TTC549 (cell line): ENCODE data around the gene PRKAG2.

Source experiments
- FAIRE-seq: peaks from 2 replicates; lab custom pipeline; 2012; peaks lifted over from hg19 to GRCh38; lab: Jason Lieb, UNC

The PRKAG2 gene

GRCh38 chr7:151816562-151817314, 60.2 kb downstream of the PRKAG2 start:
- no peak for FAIRE-seq

- no peak for FAIRE-seq
These were observed 61.5 kb downstream of the PRKAG2 start for GRCh38 chr7:151815419-151815818.

- FAIRE-seq, result no peak
These were observed 62.4 kb downstream of the PRKAG2 start for GRCh38 chr7:151814400-151815009.

GRCh38 chr7:151813997-151814396, 62.9 kb downstream of the PRKAG2 start:
- FAIRE-seq, result no peak

GRCh38 chr7:151813445-151813844, 63.5 kb downstream of the PRKAG2 start:
- no peak for FAIRE-seq

GRCh38 chr7:151812967-151813366, 63.9 kb downstream of the PRKAG2 start:
- FAIRE-seq, result no peak

- FAIRE-seq, result no peak
These were observed 66.3 kb downstream of the PRKAG2 start for GRCh38 chr7:151810441-151811232.

GRCh38 chr7:151809864-151810170, 67.1 kb downstream of the PRKAG2 start:
- FAIRE-seq, result no peak

- FAIRE-seq, result no peak
These were observed 67.6 kb downstream of the PRKAG2 start for GRCh38 chr7:151809146-151809863.

GRCh38 chr7:151808400-151809145, 68.3 kb downstream of the PRKAG2 start:
- no peak for FAIRE-seq

GRCh38 chr7:151807846-151808245, 69.1 kb downstream of the PRKAG2 start:
- FAIRE-seq, result no peak

- no peak for FAIRE-seq
These were observed 69.8 kb downstream of the PRKAG2 start for GRCh38 chr7:151806952-151807775.

- no peak for FAIRE-seq
These were observed 70.7 kb downstream of the PRKAG2 start for GRCh38 chr7:151806204-151806603.

- no peak for FAIRE-seq
These were observed 71.7 kb downstream of the PRKAG2 start for GRCh38 chr7:151805191-151805590.

- FAIRE-seq, result no peak
These were observed 72.2 kb downstream of the PRKAG2 start for GRCh38 chr7:151804756-151805155.

GRCh38 chr7:151803841-151804240, 73.1 kb downstream of the PRKAG2 start:
- no peak for FAIRE-seq

GRCh38 chr7:151802469-151802846, 74.5 kb downstream of the PRKAG2 start:
- FAIRE-seq, result no peak

- no peak for FAIRE-seq
These were observed 75.0 kb downstream of the PRKAG2 start for GRCh38 chr7:151801782-151802468.

GRCh38 chr7:151801291-151801690, 75.6 kb downstream of the PRKAG2 start:
- no peak for FAIRE-seq

- no peak for FAIRE-seq
These were observed 76.1 kb downstream of the PRKAG2 start for GRCh38 chr7:151800861-151801260.

- FAIRE-seq, result no peak
These were observed 76.5 kb downstream of the PRKAG2 start for GRCh38 chr7:151800391-151800790.
